SJCRH30 (cell line): Measurements from ENCODE around the gene TPM2. TPM values are rescaled to one million over a fixed set of nuclear protein-coding genes. Genes with fewer than 3 reads are reported as not detected.
A peak's percentile ranks its signal among the peaks of the same experiment; 100 is the strongest.

Experiments used
- DNase-seq, 2 experiments: peaks; one replicate each; pipeline ENCODE4 v3.0.0-alpha.2; 2015 to 2020
- H3K27ac ChIP-seq: fragments of 250-450 bp; sonication (Bioruptor Pico); 2 replicates; pipeline ENCODE4 v1.5.1; 2020; ENCODE audit warnings: mild to moderate bottlenecking, moderate library complexity
- H3K27me3 ChIP-seq: fragments of 250-450 bp; sonication (Bioruptor Pico); 2 replicates; pipeline ENCODE4 v1.5.1; 2020; ENCODE audit warnings: mild to moderate bottlenecking, moderate library complexity
- H3K36me3 ChIP-seq: fragments of 250-450 bp; sonication (Bioruptor Pico); 2 replicates; pipeline ENCODE4 v1.5.1; 2020; ENCODE audit warnings: mild to moderate bottlenecking, moderate library complexity
- H3K4me1 ChIP-seq: fragments of 250-450 bp; sonication (Bioruptor Pico); 2 replicates; pipeline ENCODE4 v1.5.1; 2020; ENCODE audit warnings: mild to moderate bottlenecking, moderate library complexity
- H3K4me3 ChIP-seq: fragments of 250-450 bp; sonication (Bioruptor Pico); 2 replicates; pipeline ENCODE4 v1.5.1; 2020; ENCODE audit warnings: mild to moderate bottlenecking, moderate library complexity
- H3K9me3 ChIP-seq: fragments of 250-450 bp; sonication (Bioruptor Pico); replicated peaks from 2 replicates; pipeline ENCODE4 v1.5.1; 2020; ENCODE audit warnings: mild to moderate bottlenecking, moderate library complexity
- total RNA-seq: library from RNA; depleted of rRNA; stranded (reverse); fragments of >200 nt; shearing (Covaris generic); gene quantifications from 2 replicates; pipeline ENCODE4 v1.2.3, GENCODE V29; 2014

The TPM2 gene
- total RNA-seq, 1 experiment from 2014 or later: 459 TPM

- peak within 1 kb of the TSS; percentile 64 for H3K4me3 ChIP-seq
- DNase-seq: peak; percentile 85
- H3K9me3 ChIP-seq: no peaks in the 10 kb centered on the region
- peak within 1 kb of the TSS; percentile 72 for H3K27ac ChIP-seq
- H3K27me3 ChIP-seq: no peaks in the 10 kb centered on the region
- peaks cover 20% of the 10 kb centered on the region for H3K4me1 ChIP-seq
- no peaks in the 10 kb centered on the region for H3K36me3 ChIP-seq
Measured at GRCh38 chr9:35664531-35665470, 24.9 kb downstream of the TPM2 start, which contains the start of gene ARHGEF39. Gene ARHGEF39, minus strand, starts transcription at chr9:35665195. Its CDS starts 26 bp downstream, at chr9:35665169.

- no peak overlapping the region for H3K4me3 ChIP-seq
- H3K27ac ChIP-seq: no peak overlapping the region
- no peaks in the 10 kb centered on the region for H3K36me3 ChIP-seq
- no peaks in the 10 kb centered on the region for H3K9me3 ChIP-seq
- H3K27me3 ChIP-seq: no peaks in the 10 kb centered on the region
- DNase-seq: no peak
- H3K4me1 ChIP-seq: peaks cover 6% of the 10 kb centered on the region; the same call in 1 of the 2 replicates
Measured at GRCh38 chr9:35662437-35662836, 27.3 kb downstream of the TPM2 start.

GRCh38 chr9:35661756-35662350 is 27.9 kb downstream of the TPM2 start:
- H3K36me3 ChIP-seq: no peaks in the 10 kb centered on the region
- no peak overlapping the region for H3K27ac ChIP-seq
- H3K4me1 ChIP-seq: peaks cover 6% of the 10 kb centered on the region; the same call in 1 of the 2 replicates

GRCh38 chr9:35660966-35661415 is 28.7 kb downstream of the TPM2 start:
- no peak overlapping the region for H3K27ac ChIP-seq
- no peak for DNase-seq
- no peaks in the 10 kb centered on the region for H3K36me3 ChIP-seq

More at GRCh38 chr9:35661756-35662350, 27.9 kb downstream of the TPM2 start:
- H3K27me3 ChIP-seq: no peaks in the 10 kb centered on the region
- no peaks in the 10 kb centered on the region for H3K9me3 ChIP-seq
- H3K4me3 ChIP-seq: no peak overlapping the region
- DNase-seq: no peak

GRCh38 chr9:35659340-35659739 is 30.4 kb downstream of the TPM2 start:
- DNase-seq: no peak
- H3K27ac ChIP-seq: no peak overlapping the region
- H3K4me1 ChIP-seq: no peaks in the 10 kb centered on the region; the same call in 1 of the 2 replicates
- no peaks in the 10 kb centered on the region for H3K27me3 ChIP-seq
- no peaks in the 10 kb centered on the region for H3K9me3 ChIP-seq
- H3K4me3 ChIP-seq: no peak overlapping the region; the same call in 1 of the 2 replicates
- no peaks in the 10 kb centered on the region for H3K36me3 ChIP-seq

More at GRCh38 chr9:35660966-35661415, 28.7 kb downstream of the TPM2 start:
- no peak overlapping the region for H3K4me3 ChIP-seq
- peaks cover 2% of the 10 kb centered on the region; the same call in 1 of the 2 replicates for H3K4me1 ChIP-seq
- no peaks in the 10 kb centered on the region for H3K9me3 ChIP-seq
- no peaks in the 10 kb centered on the region for H3K27me3 ChIP-seq

- Histone ChIP-seq H3K27me3 (no peaks in the 10 kb centered on the region), H3K9me3 (no peaks in the 10 kb centered on the region), H3K4me3 (peak overlapping the region; percentile 83), H3K27ac (0 out of 2 replicates have a peak overlapping the region, but pooled peaks have one; percentile 96), H3K4me1 (no peaks in the 10 kb centered on the region), H3K36me3 (no peaks in the 10 kb centered on the region)
- peak in 1 of 2 experiments; percentile 34 for DNase-seq
Measured at GRCh38 chr9:35658968-35659220, 30.8 kb downstream of the TPM2 start.

- H3K27me3 ChIP-seq: no peaks in the 10 kb centered on the region
- H3K4me1 ChIP-seq: no peaks in the 10 kb centered on the region
- peak; percentile 78 to 88 for DNase-seq
- H3K9me3 ChIP-seq: no peaks in the 10 kb centered on the region
- peak within 1 kb of the TSS; percentile 96 for H3K27ac ChIP-seq
- H3K36me3 ChIP-seq: no peaks in the 10 kb centered on the region
- H3K4me3 ChIP-seq: peak within 1 kb of the TSS; percentile 83
Measured at GRCh38 chr9:35658137-35658967, 31.4 kb downstream of the TPM2 start, which contains the start of gene CCDC107. Gene CCDC107, plus strand, starts transcription at chr9:35658292. Its CDS starts 88 bp downstream, at chr9:35658380.

- no peaks in the 10 kb centered on the region for H3K9me3 ChIP-seq
- DNase-seq: peak; percentile 99
- H3K36me3 ChIP-seq: no peaks in the 10 kb centered on the region
- H3K27me3 ChIP-seq: no peaks in the 10 kb centered on the region
- peak within 1 kb of the TSS; percentile 83 for H3K4me3 ChIP-seq
- peak within 1 kb of the TSS; percentile 96 for H3K27ac ChIP-seq
- H3K4me1 ChIP-seq: no peaks in the 10 kb centered on the region
Measured at GRCh38 chr9:35657546-35658136, 32.1 kb downstream of the TPM2 start, which contains the start of gene RMRP. Gene RMRP, minus strand, starts transcription at chr9:35658019.

- peak overlapping the region; percentile 96 for H3K27ac ChIP-seq
- H3K9me3 ChIP-seq: no peaks in the 10 kb centered on the region
- no peaks in the 10 kb centered on the region for H3K36me3 ChIP-seq
- no peak for DNase-seq
- H3K4me1 ChIP-seq: no peaks in the 10 kb centered on the region
- no peaks in the 10 kb centered on the region for H3K27me3 ChIP-seq
- peak overlapping the region; percentile 83 for H3K4me3 ChIP-seq
Measured at GRCh38 chr9:35656831-35657545, 32.7 kb downstream of the TPM2 start.

GRCh38 chr9:35656348-35656747 is 33.4 kb downstream of the TPM2 start:
- H3K27ac ChIP-seq: no peak overlapping the region
- H3K4me3 ChIP-seq: no peak overlapping the region
- H3K9me3 ChIP-seq: no peaks in the 10 kb centered on the region
- H3K4me1 ChIP-seq: no peaks in the 10 kb centered on the region
- peak in 1 of 2 experiments; percentile 29 for DNase-seq
- H3K36me3 ChIP-seq: no peaks in the 10 kb centered on the region
- no peaks in the 10 kb centered on the region for H3K27me3 ChIP-seq

- Histone ChIP-seq H3K4me1 (no peaks in the 10 kb centered on the region), H3K27ac (no peak overlapping the region), H3K9me3 (no peaks in the 10 kb centered on the region), H3K36me3 (no peaks in the 10 kb centered on the region), H3K27me3 (no peaks in the 10 kb centered on the region), H3K4me3 (no peak overlapping the region)
- DNase-seq: no peak
Measured at GRCh38 chr9:35653611-35654010, 36.1 kb downstream of the TPM2 start.

GRCh38 chr9:35652829-35653209 is 36.9 kb downstream of the TPM2 start:
- no peak overlapping the region for H3K27ac ChIP-seq
- H3K9me3 ChIP-seq: no peaks in the 10 kb centered on the region
- DNase-seq: no peak
- no peaks in the 10 kb centered on the region for H3K36me3 ChIP-seq
- H3K27me3 ChIP-seq: no peaks in the 10 kb centered on the region
- H3K4me1 ChIP-seq: no peaks in the 10 kb centered on the region
- no peak overlapping the region for H3K4me3 ChIP-seq

GRCh38 chr9:35651956-35652828 is 37.5 kb downstream of the TPM2 start:
- H3K27ac ChIP-seq: no peak overlapping the region
- no peaks in the 10 kb centered on the region for H3K4me1 ChIP-seq
- no peak for DNase-seq
- H3K36me3 ChIP-seq: no peaks in the 10 kb centered on the region
- H3K27me3 ChIP-seq: no peaks in the 10 kb centered on the region
- no peaks in the 10 kb centered on the region for H3K9me3 ChIP-seq
- H3K4me3 ChIP-seq: no peak overlapping the region
